NCI-H524 treated with DMSO at 0.1 percent for 48 hours (cell line): Measurements from ENCODE around the gene DENND1B.
"Not testable (repeated sequence)": the region's sequence is repeated elsewhere in the genome, so short reads cannot be mapped to it uniquely, and the experiment has no call there.

Experiments
- DNase-seq: peaks from one replicate; lab custom pipeline; 2025; lab: John Stamatoyannopoulos, UW

Gene DENND1B

GRCh38 chr1:197783510-197783948 lies 8.2 kb upstream of the DENND1B start:
- DNase-seq, result no peak

DNA sequence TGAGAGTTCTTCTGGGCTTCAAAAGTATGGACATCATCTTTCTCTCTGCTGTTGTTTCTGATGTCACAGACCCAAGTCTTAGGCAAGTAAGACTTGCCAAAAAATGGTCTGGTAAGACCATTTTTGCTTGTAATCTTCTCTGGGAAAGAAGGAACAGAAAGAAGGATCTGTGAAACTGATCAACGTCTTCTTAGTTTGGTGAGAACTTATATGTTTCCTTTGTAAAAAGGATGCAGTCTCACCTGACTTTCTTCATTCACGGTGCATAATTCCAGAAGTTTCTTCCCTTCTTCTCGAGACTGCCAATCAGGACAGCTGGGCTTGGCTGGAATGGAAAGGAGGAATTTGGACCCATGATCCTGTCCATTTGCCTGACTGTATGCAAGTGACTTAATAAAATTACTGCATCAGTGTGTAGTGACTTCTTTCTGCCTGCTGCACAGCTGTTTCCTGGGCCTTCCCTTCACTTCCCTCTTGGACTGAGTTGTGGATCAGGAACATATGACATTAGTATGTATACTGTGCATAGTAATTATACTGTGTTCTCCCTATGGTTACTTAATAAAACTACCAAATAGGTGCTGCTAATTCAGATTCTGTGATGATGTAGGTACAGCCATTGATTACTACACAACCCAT lies 7.6 kb upstream of the DENND1B start:
- DNase-seq, result no peak

DNA sequence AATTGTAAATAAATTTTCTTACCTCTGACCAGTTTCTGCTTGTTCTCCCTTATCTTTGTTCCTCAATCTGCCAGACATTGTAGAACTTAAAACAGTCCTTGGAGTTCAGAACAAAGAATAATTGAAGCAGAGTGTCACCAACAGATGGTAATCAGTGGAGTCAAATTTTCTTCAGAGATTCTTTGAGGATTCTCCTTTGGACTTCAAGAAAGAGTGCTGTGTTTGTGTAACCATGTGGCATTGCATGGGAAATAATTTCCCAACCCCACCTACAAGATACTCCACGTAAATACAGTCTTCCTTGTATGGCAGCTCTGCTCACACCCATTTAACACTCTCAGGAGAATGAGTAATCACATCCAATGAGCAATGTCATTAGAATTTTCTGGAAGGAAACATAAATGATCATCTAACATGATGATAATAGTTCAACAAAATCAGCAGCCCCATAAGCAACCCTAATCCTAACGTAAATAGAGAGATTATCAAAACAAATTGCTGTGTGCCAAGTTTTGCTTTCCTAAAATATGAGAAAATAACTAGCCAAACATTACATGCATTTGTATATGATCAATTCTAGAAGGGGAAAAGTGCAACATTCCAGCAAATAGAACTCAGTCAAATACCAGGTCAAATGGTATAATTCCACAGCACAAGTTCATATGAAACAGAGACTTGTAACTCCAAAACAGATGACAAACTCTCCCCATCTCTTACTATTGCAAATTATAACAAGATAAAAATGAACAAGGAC lies 6.9 kb upstream of the DENND1B start:
- DNase-seq, result no peak

GRCh38 chr1:197779921-197780320 lies 4.6 kb upstream of the DENND1B start:
- no peak for DNase-seq

GRCh38 chr1:197778366-197778945 lies 3.2 kb upstream of the DENND1B start:
- DNase-seq, result no peak

GRCh38 chr1:197776351-197777105 lies 1.2 kb upstream of the DENND1B start:
- DNase-seq, result no peak

DNA sequence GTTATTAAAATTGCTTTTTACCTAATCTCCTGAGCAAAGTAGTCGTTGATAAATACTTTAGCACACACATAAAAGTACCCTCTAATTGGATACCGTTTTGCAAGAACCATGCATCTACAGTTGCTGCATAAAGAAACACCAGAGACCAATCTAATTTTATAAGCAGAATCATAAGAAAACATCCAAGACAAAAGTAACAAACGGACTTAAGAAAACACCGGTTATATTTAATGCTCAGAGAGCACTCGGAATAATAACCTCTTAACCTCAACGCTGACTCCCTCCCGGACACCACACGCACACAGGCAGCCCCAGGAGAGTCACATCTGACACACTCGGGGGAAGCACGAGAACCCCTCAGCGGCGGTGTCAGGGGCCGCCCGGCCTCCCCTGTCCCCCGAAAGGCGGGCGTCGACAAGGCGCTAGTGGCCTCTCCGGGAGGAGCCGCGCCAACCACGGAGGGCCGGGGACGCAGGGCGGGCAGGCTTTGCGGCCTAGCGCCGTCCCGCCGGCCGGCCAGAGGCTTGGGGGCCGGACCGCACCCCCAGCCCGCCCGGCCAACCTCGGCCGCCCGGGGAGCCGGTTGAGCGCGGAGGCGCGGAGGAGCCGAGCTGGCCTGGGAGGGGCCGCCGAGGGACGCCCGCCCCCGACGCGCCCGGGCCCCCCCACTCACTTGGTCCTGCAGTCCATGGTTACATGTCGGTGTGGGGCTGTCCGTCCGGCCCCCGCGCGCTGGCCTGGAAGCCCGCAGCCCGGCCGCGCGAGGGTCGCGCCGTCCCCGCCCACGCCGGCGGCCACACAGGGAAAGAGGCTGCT lies 606 bp downstream of the DENND1B start:
- DNase-seq, result no peak

DNA sequence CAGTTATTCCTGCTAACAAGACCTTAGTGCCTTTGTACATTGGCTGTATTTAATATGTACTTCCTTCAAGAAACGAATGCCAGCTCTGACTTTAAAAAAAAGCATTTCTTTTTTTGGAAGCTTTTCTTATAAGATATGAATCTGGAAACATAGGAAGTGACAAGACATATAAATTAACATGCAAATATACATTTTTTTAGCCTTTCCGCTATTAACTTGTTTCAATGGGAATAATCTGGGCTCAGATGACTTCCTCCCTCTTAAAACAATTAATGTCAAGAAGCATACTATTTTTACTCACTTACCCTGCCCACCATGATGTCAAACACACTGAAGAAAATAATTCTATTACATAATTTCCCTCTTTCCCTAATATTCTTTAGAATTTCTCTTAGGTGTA lies 1.4 kb downstream of the DENND1B start:
- no peak for DNase-seq

GRCh38 chr1:197771904-197772556 lies 3.2 kb downstream of the DENND1B start:
- DNase-seq, result no peak

DNA sequence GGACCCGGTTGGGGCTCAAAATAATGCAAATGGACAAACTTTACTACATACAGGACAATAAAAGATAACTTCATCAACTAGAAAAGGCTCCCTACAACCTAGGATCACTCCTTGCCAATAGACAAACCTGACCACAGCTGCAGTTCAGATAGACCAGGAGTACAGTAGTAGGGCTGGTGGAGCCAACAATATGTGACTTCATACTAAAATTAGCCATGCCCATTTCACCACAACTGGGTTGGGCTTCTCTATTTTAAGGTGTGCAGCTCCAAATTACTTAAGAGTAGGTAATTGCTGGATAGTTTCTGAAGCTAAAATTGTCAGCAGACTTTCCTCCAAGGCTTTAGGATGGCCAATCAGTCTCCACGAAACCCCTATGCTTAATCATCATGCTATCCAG lies 3.9 kb downstream of the DENND1B start:
- DNase-seq, result no peak

GRCh38 chr1:197770243-197770642 lies 5.0 kb downstream of the DENND1B start:
- DNase-seq, result no peak

DNA sequence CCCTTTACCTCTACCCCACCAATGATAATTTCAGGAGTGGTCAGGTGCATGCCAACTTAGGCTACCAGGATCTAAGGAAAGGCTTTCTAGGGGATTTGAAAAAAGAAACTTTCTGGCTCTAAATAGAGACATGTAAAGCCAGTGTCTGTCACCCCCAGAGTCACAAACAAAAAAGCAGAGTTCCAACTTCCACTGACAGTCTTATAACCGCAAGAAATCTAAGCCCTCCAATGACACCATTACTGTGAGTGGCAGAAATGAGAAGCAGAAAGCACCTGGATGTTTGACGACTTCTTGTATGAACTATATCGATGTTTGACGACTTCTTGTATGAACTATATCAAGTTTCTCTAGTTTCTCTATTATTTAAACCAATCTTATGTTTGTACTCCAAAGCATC lies 6.0 kb downstream of the DENND1B start:
- DNase-seq, result no peak

DNA sequence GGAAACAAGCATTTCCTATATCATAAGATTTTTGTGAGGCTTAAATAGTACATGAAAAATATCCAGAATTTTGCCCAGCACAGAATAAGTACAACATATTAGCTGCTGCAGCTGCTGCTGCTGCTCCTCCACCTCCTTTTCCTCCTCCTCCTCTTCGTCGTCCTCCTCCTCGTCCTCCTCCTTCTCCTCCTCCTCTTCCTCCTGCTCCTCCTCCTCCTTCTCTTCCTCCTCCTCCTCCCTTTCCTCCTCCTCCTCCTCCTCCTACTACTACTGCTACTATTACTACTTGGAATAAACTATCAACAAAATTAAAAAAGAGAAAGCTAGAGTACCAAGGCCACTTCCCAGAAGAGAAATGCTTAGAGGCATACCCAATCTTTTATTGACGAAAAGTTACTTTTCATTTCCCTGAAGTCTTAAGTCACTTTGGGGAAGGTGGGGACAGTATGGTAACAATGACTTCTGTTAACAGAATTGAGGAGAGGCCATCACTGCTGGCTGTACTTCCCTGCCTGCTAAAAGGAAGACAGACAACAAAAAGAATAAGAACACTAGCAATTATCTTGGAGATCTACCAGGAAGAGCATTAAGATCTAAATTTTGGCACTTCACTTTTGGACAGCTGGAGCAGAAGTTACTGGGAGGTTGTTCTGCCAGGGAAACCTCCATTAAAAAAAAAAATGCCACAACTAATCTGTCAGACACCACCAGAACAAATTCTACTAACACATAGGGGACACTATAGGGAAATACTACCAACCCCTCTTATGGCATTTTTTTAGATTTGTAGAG lies 7.1 kb downstream of the DENND1B start:
- DNase-seq, result no peak

- DNase-seq, result no peak
Measured at GRCh38 chr1:197763769-197764168, 11.5 kb downstream of the DENND1B start.

- DNase-seq, result no peak
Measured at GRCh38 chr1:197763307-197763706, 12.0 kb downstream of the DENND1B start.

GRCh38 chr1:197761654-197762053 lies 13.6 kb downstream of the DENND1B start:
- no peak for DNase-seq

DNA sequence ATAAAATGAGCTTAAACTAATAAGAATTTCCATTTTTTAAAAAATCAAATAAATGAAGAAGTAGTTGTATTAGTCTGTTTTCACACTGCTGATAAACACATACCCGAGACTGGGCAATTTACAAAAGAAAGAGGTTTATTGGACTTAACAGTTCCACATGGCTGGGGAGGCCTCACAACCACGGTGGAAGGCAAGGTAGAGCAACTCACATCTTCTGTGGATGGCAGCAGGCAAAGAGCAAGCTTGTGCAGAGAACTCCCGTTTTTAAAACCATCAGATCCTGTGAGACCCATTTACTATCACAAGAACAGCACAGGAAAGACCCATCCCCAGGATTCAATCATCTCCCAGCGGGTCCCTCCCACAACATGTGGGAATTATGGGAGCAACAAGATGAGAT lies 19.7 kb downstream of the DENND1B start:
- not testable (repeated sequence) for DNase-seq

GRCh38 chr1:197752652-197753164 lies 22.6 kb downstream of the DENND1B start:
- not testable (repeated sequence) for DNase-seq

- DNase-seq, result no peak
Measured at GRCh38 chr1:197750366-197750765, 24.9 kb downstream of the DENND1B start.

DNA sequence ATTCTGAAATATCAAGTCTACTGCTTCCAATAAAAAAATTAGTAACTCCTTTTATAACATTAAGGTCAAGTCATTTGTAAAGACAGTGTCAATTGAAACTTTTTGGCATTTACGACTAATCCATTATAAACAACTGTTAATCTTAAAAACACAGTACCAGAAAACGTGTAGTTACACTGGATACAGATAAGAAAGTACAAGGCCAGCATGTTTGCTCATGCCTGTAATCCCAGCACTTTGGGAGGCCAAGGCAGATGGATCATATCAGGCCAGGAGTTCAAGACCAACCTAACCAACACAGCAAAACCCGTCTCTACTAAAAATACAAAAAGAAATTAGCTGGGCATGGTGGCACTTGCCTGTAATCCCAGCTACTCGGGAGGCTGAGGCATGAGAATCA lies 29.4 kb downstream of the DENND1B start:
- DNase-seq, result no peak
